Prostate gland (tissue), 2 donors: ENCODE data around the gene BCAS3. TPM values are rescaled to one million over a fixed set of nuclear protein-coding genes. Genes with fewer than 3 reads are reported as not detected.

Source experiments
- DNase-seq: peaks from one replicate; pipeline ENCODE4 v3.0.0-alpha.2; 2019; ENCODE audit warnings: low spot score
- H3K27ac ChIP-seq, 2 donors: fragments of 200-600 bp; sonication (generic); 2 replicates each; pipeline ENCODE4 v1.5.1; 2017 to 2019
- H3K27me3 ChIP-seq: fragments of 200-600 bp; sonication (generic); replicated peaks from 2 replicates; pipeline ENCODE4 v1.5.1; 2019; ENCODE audit not compliant: insufficient read depth
- H3K36me3 ChIP-seq, 2 donors: fragments of 200-600 bp; sonication (generic); 1 replicate in 1 of 2; 2 replicates in 1 of 2; pipeline versions ENCODE4 v1.5.1 to v1.8.1; 2017 to 2019
- H3K4me1 ChIP-seq: fragments of 200-600 bp; sonication (generic); replicated peaks from 2 replicates; pipeline ENCODE4 v1.5.1; 2019
- H3K4me3 ChIP-seq, 2 donors: fragments of 200-600 bp; sonication (generic); 2 replicates each; pipeline ENCODE4 v1.5.1; 2017 to 2019
- H3K9me3 ChIP-seq: fragments of 200-600 bp; sonication (generic); 2 replicates; pipeline ENCODE4 v1.5.1; 2017
- CTCF ChIP-seq, 4 experiments: fragments of 200-600 bp in 2 of 4; fragments of 450-650 bp in 2 of 4; sonication (generic) in 2 of 4; IDR thresholded peaks; 1 replicate in 3 of 4; 2 replicates in 1 of 4; pipeline ENCODE4 v1.5.1; 2016 to 2019; ENCODE audit warnings: antibody characterized with exemption in 4 of 4, mild to moderate bottlenecking in 2 of 4, moderate library complexity in 2 of 4
- POLR2A ChIP-seq: fragments of 450-650 bp; IDR thresholded peaks from one replicate; pipeline ENCODE4 v1.6.1; 2016; ENCODE audit warnings: antibody characterized with exemption, mild to moderate bottlenecking
- POLR2AphosphoS5 ChIP-seq: sonication (generic); formaldehyde crosslinking; IDR thresholded peaks from one replicate; pipeline ENCODE4 v1.6.1; 2017; ENCODE audit warnings: antibody characterized with exemption
- WGBS: methylation state at CpG from one replicate; pipeline ENCODE4 v1.1.5; 2018; 5-methylcytosine and 5-hydroxymethylcytosine counted together
- intact Hi-C: fragments of 100-400 bp; cut with DNase I; formaldehyde crosslinking; loops from one replicate; pipeline ENCODE4 v1.14.2; 2022
- total RNA-seq, 2 donors: library from RNA; depleted of rRNA; stranded (reverse); fragments of >200 nt; gene quantifications; one replicate each; pipeline ENCODE4 v1.1.0, GENCODE V29; 2016

BCAS3 gene
- total RNA-seq, 2 donors from 2014 or later: 57.8 to 93.9 TPM

GRCh38 chr17:61384354-61384691 lies 706.7 kb downstream of the BCAS3 start:
- intact Hi-C loops: no loop called here
- 92% methylated on average over 8 of the region's 8 CpGs for WGBS
- H3K27ac ChIP-seq: no peak overlapping the region

GRCh38 chr17:61384692-61385576 lies 707.3 kb downstream of the BCAS3 start:
- WGBS: 95% methylated on average over 13 of the region's 13 CpGs

More at GRCh38 chr17:61384354-61384691, 706.7 kb downstream of the BCAS3 start:
- no peak for TF ChIP-seq POLR2AphosphoS5
- TF ChIP-seq CTCF (IDR thresholded peaks at IDR 0.05): no peak
- TF ChIP-seq POLR2A: no peak
- H3K4me1 ChIP-seq: no peaks in the 10 kb centered on the region
- H3K27me3 ChIP-seq: no peaks in the 10 kb centered on the region
- H3K9me3 ChIP-seq: no peaks in the 10 kb centered on the region
- DNase-seq: no peak
- no peak overlapping the region for H3K4me3 ChIP-seq
- no peaks in the 10 kb centered on the region for H3K36me3 ChIP-seq

GRCh38 chr17:61385577-61386236 lies 708.1 kb downstream of the BCAS3 start:
- Histone ChIP-seq H3K9me3 (no peaks in the 10 kb centered on the region), H3K4me1 (no peaks in the 10 kb centered on the region), H3K4me3 (no peak overlapping the region), H3K27ac (no peak overlapping the region), H3K27me3 (no peaks in the 10 kb centered on the region), H3K36me3 (no peaks in the 10 kb centered on the region)
- WGBS: 95% methylated on average over 15 of the region's 15 CpGs
- intact Hi-C loops: no loop called here
- DNase-seq: no peak
- TF ChIP-seq CTCF (IDR thresholded peaks at IDR 0.05): no peak
- no peak for TF ChIP-seq POLR2A
- no peak for TF ChIP-seq POLR2AphosphoS5

More at GRCh38 chr17:61384692-61385576, 707.3 kb downstream of the BCAS3 start:
- Histone ChIP-seq H3K9me3 (no peaks in the 10 kb centered on the region), H3K4me1 (no peaks in the 10 kb centered on the region), H3K27me3 (no peaks in the 10 kb centered on the region), H3K4me3 (no peak overlapping the region), H3K36me3 (no peaks in the 10 kb centered on the region), H3K27ac (no peak overlapping the region)
- intact Hi-C loops: no loop called here
- DNase-seq: no peak
- TF ChIP-seq CTCF (IDR thresholded peaks at IDR 0.05): no peak
- TF ChIP-seq POLR2A: no peak
- no peak for TF ChIP-seq POLR2AphosphoS5

- Histone ChIP-seq H3K36me3 (no peaks in the 10 kb centered on the region), H3K27ac (no peak overlapping the region), H3K9me3 (no peaks in the 10 kb centered on the region), H3K4me3 (no peak overlapping the region), H3K4me1 (no peaks in the 10 kb centered on the region), H3K27me3 (no peaks in the 10 kb centered on the region)
- DNase-seq: no peak
- TF ChIP-seq CTCF (IDR thresholded peaks at IDR 0.05) (no peak), POLR2AphosphoS5 (no peak), POLR2A (no peak)
- intact Hi-C loops: no loop called here
- 93% methylated on average over 6 of the region's 6 CpGs for WGBS
Observed at GRCh38 chr17:61386251-61386650, 708.6 kb downstream of the BCAS3 start.
